ENCODE results near the gene MYRFL.
"Not testable (repeated sequence)": the region's sequence is repeated elsewhere in the genome, so short reads cannot be mapped to it uniquely, and the experiment has no call there.

The MYRFL gene

DNA sequence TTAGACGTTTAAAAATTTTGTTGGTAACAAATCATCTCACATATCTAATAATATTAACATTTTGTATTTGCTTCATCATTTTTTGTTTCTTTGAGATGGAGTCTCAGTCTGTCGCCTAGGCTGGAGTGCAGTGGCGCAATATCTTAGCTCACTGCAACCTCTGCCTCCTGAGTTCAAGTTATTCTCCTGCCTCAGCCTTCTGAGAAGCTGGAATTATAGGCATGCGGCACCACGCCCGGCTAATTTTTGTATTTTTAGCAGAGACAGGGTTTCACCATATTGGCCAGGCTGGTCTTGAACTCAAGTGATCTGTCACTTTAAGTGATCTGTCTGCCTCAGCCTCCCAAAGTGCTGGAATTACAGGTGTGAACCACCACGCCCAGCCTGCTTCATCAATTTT is 169.1 kb downstream of the MYRFL start:
- not testable (repeated sequence) for DNase-seq

DNA sequence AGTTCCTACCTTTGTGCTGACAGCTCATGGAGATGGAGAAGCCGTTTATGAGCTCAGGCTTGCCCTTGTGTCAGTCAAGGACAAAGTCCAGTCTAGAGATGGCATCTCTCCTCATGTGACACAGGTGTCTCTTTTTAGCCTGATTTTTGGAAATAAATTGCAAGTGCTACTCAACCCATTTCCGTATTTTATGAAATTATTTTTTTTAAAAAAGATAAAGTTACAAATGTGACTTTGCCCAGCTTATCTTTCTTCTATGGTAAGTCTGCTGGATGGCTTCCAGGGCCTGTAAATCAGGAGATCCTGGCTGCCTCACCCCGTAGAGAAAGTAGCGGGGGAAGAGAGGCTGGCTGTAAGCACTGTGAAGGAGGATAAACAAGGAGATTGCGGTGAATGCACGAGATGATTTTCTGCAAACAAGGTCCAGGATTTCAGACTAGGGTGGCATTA is 169.7 kb downstream of the MYRFL start:
- no peak for DNase-seq

DNA sequence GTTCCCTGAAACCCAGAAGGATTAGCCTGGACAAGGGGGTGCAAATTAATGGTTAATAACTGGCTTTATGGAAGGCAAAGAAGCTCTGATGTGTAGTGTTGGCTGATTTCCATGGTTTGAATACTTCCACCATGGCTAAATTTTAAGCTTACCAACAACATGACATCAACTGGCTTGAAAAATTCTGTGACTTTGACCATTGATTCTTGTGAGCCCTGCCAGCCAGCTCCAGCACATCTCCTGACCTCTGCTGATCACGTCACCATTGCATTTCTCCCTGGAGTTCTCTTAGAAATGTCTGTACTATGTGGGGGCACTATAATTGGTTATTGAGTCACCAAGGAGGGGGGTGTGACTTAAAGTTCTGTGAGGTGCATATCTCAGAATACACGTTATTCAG is 171.2 kb downstream of the MYRFL start:
- no peak for DNase-seq

DNA sequence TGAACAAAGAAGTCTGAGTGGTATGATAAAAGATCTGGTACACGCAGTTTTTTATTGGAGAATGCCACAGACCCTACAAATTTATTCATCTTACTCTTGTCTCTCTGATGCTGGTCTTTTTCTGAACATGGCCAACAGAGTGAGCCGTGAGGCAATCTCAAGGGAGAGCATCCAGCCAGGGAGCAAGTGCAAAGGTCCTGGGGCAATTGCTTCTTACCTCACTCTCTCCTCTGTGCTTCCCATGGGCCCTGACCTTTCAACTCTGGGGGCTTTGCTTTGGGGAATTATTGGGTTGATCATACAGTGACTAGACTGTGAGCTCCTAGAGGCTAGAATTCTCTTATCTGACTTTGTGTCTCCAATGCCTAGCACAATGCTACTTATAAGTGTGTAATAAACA is 171.7 kb downstream of the MYRFL start:
- no peak for DNase-seq

DNA sequence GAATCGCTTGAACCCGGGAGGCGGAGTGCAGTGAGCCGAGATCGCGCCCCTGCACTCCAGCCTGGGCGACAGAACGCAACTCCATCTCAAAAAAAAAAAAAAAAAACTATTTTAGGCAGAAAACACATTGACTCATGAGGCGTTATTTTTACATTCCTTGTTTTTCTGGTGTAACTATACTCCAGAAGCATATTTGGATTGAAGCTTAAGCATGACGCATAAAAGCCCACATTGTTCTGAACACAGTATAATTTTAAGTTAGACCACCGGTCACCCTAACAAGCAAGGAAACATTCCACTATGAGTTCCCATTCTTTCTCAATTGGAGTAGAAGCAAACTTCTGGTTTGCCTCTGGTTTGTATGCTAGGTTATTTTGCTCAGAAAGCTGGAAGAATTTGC is 173.0 kb downstream of the MYRFL start:
- no peak for DNase-seq

DNA sequence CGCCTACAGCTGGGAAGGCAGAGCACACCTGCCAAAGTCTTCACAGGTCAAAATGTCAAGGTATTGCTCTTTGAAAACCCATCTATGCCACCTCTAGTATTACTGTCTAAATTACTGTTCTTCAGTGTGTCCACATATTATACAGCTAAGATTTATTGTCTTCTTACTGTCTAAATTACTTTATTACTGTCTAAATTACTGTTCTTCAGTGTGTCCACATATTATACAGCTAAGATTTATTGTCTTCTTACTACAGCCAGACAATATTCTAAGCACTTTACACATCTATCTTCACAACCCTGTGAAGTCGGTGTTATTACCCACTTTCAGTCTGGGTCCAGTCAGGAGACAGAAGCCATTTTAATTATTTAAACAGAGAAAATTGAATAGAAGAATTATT is 173.9 kb downstream of the MYRFL start:
- no peak for DNase-seq

DNA sequence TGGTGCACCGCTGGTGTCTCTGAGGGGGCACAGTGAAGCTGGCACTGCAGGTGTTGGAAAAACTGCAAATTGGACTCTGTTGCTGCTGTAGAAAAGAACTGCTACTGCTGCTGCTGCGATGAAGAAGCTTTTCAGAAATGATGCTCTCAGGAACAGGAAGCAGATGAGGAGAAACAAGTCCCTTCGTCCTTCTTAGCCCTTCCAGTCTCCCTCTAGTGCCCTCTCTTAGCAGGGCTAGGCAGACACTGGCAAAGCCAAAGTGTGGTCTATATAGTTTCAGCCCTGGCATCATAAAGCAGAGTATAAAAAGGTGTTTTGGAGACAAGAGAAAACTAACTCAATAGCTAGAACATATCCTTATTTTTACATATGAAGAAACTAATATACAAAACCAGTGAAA is 174.5 kb downstream of the MYRFL start:
- no peak for DNase-seq

DNA sequence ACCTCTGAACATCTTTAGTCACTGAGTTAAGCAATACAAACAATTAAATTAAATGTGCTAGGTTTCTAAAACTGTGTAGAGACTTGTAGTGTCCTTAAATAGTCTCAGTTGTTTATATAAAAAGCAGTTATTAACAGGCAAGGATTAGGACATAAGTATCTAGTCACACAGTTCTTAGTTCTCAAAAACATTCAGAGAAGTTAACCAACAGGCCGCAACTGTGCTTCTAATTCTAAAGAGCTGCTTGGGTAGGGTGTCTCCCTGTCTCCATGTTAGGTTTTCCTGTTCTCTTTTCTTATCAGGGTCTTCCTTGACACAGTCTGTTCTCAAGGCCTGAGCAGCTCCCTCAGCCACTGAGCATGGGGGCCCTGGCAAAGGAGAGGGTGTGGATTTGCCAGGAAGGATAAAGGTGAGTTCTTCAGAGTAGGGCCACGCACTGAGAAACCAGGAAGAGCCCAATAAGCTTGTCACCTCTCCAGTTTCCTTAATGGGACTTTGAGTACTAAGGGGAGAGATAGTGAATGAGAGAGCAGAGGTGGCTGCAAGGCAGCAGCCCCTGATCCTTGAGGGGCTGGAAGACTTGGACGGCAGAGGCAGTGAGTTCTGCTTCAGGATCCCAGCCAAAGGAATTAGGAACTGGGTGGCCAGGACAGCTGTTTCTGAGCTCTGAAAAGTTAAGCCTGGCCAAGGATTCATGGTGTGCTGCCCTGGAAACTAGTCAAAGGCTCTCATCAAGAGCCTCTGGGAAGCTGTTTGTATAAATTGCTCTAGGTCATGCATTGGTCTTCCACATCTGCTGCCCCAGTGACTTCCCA is 177.3 kb downstream of the MYRFL start:
- no peak for DNase-seq

DNA sequence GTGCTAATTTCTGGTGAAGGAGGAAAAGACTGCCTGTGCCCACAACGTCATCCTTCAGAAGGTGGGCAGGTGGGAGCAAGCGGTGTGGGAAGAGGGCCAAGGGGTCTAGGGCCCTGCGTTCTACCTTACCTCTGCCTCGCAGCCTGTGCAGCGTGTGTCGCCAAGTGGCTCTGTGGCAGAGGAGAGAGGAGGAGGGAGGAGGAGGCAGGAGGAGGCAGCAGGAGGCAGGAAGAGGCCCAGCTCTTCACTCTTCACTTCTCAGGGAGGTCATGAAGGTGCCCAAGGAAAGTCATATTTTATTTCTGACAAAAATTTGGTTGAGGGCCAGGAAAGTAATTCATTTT is 177.9 kb downstream of the MYRFL start:
- no peak for DNase-seq

DNA sequence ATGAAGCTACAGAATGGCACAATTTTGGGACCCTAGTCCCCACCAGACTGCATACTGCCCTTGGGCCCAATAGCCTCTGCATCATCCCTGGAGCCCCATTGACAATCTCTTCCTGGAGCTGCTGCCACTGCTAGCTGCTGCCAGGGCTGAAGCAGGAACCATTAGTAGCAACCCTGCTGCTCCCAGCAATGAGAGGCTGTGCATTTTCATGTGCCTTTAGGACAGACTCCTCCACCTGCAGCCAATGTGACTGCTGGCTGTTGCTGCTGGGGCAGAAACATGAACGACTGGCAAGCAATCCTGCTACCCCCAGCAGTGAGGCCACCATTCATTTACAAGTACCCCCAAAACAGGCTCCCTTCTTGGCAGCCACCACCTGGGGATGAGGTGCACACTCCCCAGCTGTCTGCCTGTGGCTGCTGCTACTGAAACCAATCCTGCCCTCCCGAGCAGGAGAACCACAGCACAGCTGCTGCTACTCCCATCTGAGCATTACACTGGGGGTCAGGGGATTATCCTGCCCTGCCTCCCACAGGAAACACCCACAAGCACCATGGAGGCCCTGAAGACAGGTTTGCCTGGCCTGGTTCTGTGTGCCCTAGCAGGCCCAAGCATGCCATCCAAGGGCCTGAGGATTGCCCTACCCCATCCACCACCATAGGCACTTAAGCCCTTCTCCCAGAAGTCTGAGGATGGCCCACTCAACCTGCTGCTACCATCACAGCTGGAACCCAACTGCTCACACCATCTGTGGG is 181.0 kb downstream of the MYRFL start:
- DNase-seq = no peak

DNA sequence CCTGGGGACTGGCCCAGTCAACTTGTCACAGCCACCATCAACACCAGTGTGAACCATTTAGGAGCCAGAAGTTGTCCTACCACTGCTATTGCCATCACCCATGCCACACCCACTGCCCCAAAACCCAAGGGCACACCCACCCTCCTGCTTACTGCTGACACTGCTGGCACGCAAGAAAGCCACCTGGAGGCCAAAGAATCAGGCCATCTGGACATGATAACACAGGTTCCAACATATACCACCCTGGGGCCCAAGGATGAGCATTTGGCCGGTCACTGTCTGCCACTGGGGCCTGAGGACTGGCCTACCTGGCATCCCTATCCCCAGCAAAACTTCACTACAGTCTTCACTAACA is 181.6 kb downstream of the MYRFL start:
- DNase-seq = no peak

DNA sequence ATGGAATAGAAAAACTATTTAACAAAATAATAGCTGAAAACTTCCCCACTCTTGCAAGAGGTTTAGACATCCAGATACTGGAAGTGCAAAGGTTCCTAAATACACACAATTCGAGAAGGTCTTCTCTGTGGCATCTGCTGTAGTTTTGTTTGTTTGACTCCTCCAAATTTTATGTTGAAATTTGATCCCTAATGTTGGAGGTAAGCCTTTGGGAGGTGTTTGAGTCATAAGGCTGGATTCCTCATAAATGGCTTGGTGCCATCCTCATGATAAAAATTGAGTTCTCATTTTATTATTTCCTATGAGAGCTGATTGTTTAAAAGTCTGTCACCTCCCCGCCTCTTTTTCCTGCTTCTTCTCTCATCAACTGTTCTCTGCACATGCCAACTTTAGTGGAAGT is 182.7 kb downstream of the MYRFL start:
- DNase-seq = no peak
